Activated CD4-positive, alpha-beta T cell treated with anti-CD3 and anti-CD28 coated beads, Interleukin-2, Interleukin-4, amounts not matched to agents 100 ng/mL and 50 ng/mL, durations not matched to agents 16 hours and 8 hours (primary cell): Measurements from ENCODE around the gene MYMX.

Experiments used
- DNase-seq: peaks from one replicate; pipeline ENCODE4 v3.0.0-alpha.2; 2020; ENCODE audit warnings: low spot score

MYMX gene

GRCh38 chr6:44250718-44251123 is 34.0 kb downstream of the MYMX start:
- no peak for DNase-seq

DNA sequence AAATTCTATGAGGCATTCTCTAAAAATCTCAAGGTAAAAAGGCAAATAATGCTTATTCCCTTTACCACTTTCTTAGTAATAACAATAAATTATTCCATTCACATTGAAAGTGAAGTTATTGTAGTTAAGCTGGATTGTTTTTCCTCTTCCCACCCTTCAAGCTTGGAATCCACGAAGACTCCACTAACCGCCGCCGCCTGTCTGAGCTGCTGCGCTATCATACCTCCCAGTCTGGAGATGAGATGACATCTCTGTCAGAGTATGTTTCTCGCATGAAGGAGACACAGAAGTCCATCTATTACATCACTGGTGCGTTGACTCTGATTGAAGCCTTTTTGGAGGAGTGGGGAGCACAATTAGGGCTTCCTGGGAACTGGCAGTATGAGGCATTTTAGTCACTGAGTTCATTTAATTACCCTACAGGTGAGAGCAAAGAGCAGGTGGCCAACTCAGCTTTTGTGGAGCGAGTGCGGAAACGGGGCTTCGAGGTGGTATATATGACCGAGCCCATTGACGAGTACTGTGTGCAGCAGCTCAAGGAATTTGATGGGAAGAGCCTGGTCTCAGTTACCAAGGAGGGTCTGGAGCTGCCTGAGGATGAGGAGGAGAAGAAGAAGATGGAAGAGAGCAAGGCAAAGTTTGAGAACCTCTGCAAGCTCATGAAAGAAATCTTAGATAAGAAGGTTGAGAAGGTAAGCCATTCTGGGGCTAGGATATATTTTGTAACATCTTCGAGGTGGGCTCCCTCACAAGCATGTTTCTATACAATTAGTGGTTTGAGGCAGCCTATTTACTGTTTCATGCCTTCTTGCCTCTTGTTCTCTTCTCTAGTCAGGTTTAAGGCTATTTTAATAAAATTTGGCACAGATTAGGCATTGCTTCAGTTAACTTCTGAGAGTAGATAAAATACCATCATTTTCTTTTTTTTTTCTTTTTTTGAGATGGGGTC is 35.1 kb downstream of the MYMX start:
- DNase-seq, result no peak

DNA sequence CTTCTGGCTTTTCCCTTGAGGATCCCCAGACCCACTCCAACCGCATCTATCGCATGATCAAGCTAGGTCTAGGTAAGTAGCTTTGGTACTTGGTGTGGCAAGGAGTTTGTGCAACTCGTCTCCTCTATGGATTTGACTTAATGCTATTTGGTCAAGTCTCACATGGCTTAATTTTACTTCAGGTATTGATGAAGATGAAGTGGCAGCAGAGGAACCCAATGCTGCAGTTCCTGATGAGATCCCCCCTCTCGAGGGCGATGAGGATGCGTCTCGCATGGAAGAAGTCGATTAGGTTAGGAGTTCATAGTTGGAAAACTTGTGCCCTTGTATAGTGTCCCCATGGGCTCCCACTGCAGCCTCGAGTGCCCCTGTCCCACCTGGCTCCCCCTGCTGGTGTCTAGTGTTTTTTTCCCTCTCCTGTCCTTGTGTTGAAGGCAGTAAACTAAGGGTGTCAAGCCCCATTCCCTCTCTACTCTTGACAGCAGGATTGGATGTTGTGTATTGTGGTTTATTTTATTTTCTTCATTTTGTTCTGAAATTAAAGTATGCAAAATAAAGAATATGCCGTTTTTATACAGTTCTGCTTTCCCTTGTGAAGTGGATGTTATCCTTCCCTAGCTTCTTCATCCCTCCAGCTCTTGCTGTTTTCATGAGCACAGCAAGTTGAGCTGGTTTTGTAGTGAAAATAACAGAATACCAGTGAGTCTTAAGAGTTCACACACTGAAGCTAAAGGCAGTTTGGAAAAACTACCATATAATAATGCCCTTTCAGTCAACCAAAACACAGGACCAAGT is 36.8 kb downstream of the MYMX start:
- peak; percentile 70 for DNase-seq

DNA sequence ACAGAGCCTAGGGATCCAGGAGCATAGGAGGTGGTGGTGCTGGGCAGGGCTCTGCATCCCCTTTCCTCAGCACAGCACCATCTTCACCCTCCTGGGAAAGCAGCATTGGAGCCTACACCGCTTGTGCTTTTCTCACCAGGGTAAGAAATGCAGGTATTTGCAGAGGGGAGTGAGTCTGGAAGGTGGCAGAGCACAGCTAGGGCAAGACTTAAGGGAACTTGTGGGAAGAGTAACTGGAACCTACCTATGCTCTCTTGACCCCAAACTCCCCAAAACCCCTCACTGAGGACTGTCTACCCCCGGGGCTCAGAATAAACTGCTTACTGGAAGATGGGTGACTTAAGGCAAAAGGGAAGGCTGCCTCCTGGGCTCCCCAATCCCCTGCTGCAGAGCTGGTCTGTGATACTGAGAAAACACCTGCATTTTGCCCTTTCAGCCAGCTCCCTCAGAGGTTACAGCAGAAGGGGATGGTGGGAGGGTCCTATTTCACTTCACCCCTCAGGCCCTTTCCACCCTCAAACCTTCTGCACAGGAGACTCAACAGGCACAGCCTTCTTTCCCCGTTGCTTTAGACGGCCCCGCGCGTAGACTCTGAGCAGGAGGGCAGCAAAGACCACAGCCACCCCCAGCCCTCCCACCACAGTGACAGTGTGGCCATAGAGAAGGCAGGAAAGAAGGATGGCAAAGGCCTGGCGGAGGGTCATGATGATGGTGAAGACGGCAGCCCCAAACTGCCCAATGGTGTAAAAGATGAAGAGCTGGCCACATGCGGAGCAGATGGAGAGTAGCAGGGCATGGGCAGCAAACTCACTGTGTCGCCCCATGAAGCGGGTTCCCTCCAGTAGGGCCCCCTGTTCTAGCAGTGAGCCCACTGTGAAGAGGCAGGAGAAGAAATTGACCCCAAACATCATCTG is 37.7 kb downstream of the MYMX start:
- DNase-seq, result no peak

DNA sequence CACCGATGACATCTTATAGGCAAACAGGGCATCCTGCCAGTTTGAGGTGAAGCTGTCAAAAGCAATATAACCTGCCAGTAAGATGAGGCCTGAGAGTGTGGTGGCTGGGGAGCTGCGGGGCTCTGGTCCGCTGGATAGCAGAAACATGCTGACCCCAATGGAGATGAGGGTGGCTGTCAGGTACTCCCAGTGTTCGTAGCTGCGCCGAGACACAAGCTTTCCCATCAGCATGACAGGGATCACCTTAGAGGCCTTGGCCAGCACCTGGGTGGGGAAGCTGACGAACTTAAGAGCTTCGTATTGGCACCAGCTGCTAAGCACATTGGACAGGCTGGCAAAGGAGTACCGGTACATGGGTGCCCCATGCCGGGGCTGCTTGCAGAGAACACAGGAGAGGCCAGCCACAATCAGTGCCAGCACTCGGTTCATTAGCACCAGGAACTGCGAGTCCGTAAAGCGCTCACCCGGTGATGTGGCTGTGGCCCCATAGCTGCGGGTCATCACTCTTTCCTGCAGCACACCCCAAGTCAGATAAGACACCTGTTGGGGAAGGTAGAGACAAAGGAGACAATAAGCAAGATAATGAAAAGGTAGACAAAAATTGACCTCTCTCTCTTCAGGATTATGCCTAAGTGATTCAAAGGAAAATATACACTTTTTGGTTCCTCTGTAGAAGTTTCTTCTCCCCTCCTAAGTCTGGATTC is 38.5 kb downstream of the MYMX start:
- no peak for DNase-seq

- DNase-seq, result no peak
Measured at GRCh38 chr6:44255871-44256774, 39.4 kb downstream of the MYMX start.

GRCh38 chr6:44256775-44257024 is 40.0 kb downstream of the MYMX start:
- no peak for DNase-seq

DNA sequence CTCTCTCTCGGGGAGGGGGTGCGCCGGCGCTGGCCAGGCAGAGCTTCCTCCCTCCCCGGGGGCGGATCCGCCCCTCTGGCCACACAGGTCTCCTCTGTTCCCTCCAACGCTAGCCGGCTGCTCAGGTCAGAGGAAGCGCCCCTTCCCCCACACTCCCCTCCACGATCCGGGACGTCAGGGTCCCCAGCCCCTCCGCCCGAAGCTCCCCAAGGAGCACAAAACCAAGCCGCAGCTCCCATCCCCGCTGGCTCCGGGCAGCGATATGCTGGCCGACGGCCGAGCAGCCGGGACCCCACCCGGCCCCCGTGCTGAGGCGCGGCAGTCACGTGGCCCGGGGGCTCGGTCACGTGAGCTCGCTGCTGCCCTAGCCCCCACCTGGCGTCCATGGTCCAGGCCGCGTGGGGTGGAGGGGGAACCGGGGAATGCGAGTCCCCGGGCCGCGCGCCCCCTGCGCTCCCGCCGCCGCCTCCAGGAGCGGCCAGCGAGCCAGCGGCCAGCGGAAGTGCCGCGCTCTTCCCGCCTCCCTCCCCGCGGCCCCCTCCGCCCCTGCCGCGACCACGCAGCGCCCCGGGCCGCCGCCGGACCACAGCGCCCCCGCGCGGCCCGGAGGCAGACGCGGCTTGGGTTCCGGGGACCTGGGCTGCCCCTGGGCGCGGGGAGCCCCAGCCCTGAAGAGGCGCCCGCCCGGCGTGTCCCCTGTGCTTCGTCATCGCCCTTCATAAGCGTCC is 40.5 kb downstream of the MYMX start, which contains the start of gene SLC35B2:
Gene SLC35B2 (minus strand): TSS at position 504 of the 728 bp plus-strand sequence. CDS start 118 bp downstream, at position 386.
- peak; percentile 65 for DNase-seq

GRCh38 chr6:44257753-44258324 is 41.1 kb downstream of the MYMX start:
- DNase-seq, result no peak

- DNase-seq, result no peak
Measured at GRCh38 chr6:44258325-44258863, 41.7 kb downstream of the MYMX start.

DNA sequence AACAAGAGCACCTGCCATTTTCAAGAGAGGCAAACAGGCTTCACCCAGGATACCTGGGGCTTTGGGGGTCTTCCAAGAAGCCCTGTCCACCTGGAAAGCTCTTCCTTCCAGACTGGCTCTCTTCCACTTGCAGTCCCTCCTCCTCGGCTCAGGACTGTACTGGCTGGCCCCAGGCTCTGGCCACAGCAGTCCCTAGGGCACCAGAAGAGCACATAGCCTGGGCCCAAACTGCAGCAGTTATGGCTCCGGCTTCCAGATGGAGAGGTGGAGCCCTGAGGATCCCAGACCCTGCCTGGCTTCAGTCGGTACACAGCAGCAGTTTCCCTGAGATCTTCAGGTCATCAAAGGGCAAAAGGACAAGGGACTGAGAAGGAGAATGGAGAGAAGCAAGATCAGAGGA is 42.2 kb downstream of the MYMX start:
- no peak for DNase-seq

GRCh38 chr6:44260011-44260410 is 43.3 kb downstream of the MYMX start:
- DNase-seq, result no peak

- no peak for DNase-seq
Measured at GRCh38 chr6:44260451-44261297, 43.9 kb downstream of the MYMX start.

GRCh38 chr6:44261581-44261980 is 44.9 kb downstream of the MYMX start:
- DNase-seq, result no peak

GRCh38 chr6:44262467-44263353 is 46.0 kb downstream of the MYMX start:
- DNase-seq, result no peak

- peak; percentile 53 for DNase-seq
Measured at GRCh38 chr6:44263354-44264100, 46.8 kb downstream of the MYMX start.
